ENCODE measurements around the gene RPP40. TPM values are rescaled to one million over a fixed set of nuclear protein-coding genes. Genes with fewer than 3 reads are reported as not detected.

Gene RPP40
- total and polyA plus RNA-seq, 9 of the 15 experiments (the other 6 are each of a cell fraction or from before 2014, with no cell fraction given), result 22.6 to 114 (median 39.0) TPM

- TF ChIP-seq FOXK1 (CRISPR knock-in tag; IDR thresholded peaks at IDR 0.05; ENCODE audit: borderline replicate concordance) (peak; percentile 41; the same call in 1 of the 2 replicates), CBX3 (IDR thresholded peaks at IDR 0.05; ENCODE audit: borderline replicate concordance in 1 of 2, low read length in 2 of 2) (peak in 1 of 2 experiments; percentile 74; a peak in 1 of 3 replicates), GATAD2B (IDR thresholded peaks at IDR 0.05; ENCODE audit: borderline replicate concordance) (no peak), HDAC2 (IDR thresholded peaks at IDR 0.05) (peak; percentile 80; the same call in 1 of the 2 replicates), HDAC8 (tag; IDR thresholded peaks at IDR 0.05) (0 out of 2 replicates have a peak, but pooled peaks have one; percentile 33), DNMT1 (IDR thresholded peaks at IDR 0.05) (no peak), STAT5B (CRISPR knock-in tag; IDR thresholded peaks at IDR 0.05) (no peak), BRD9 (IDR thresholded peaks at IDR 0.05; ENCODE audit: low read depth, partially characterized antibody) (peak; percentile 69), USF1 (CRISPR knock-in tag; IDR thresholded peaks at IDR 0.05) (0 out of 2 replicates have a peak, but pooled peaks have one; percentile 15), PRDM10 (IDR thresholded peaks at IDR 0.05; ENCODE audit: partially characterized antibody) (peak; percentile 13), LEF1 (IDR thresholded peaks at IDR 0.05) (0 out of 2 replicates have a peak, but pooled peaks have one; percentile 13), ZNF395 (CRISPR knock-in tag; IDR thresholded peaks at IDR 0.05) (peak; percentile 85), ZNF766 (CRISPR knock-in tag; conservative IDR thresholded peaks at IDR 0.05) (peak; percentile 86; the same call in 1 of the 2 replicates), POLR2H (tag; IDR thresholded peaks at IDR 0.05; ENCODE audit: low read depth) (peak; percentile 62), E2F6 (IDR thresholded peaks at IDR 0.05; ENCODE audit: borderline replicate concordance in 1 of 2, extremely low read depth in 1 of 2, insufficient read depth in 1 of 2, insufficient read length in 1 of 2, low read depth in 1 of 2, low read length in 1 of 2, poor library complexity in 1 of 2, severe bottlenecking in 1 of 2) (peak; percentile 93), MAZ (CRISPR knock-in tag; conservative IDR thresholded peaks at IDR 0.05 in 1 of 2, IDR thresholded peaks at IDR 0.05 in 1 of 2) (peak; percentile 85 to 96), KAT7 (CRISPR knock-in tag; IDR thresholded peaks at IDR 0.05; ENCODE audit: borderline replicate concordance) (no peak), NRF1 (conservative IDR thresholded peaks at IDR 0.05 in 1 of 2, IDR thresholded peaks at IDR 0.05 in 1 of 2) (peak; percentile 76 to 79), HNRNPH1 (optimal IDR thresholded peaks at IDR 0.05; ENCODE audit: low read depth, low read length) (no peak), EP400 (IDR thresholded peaks at IDR 0.05) (peak; percentile 98)
Observed at GRCh38 chr6:5003604-5004372, at the start of gene RPP40 (continued).

Measured in K562 (cell line).